TTC549 (cell line): ENCODE results near the gene MRPL52.
"Not testable (repeated sequence)": the region's sequence is repeated elsewhere in the genome, so short reads cannot be mapped to it uniquely, and the experiment has no call there.

ENCODE experiments used
- FAIRE-seq: peaks from 2 replicates; lab custom pipeline; 2012; peaks lifted over from hg19 to GRCh38; lab: Jason Lieb, UNC

Gene MRPL52

GRCh38 chr14:22811722-22812121 is 18.0 kb upstream of the MRPL52 start:
- no peak for FAIRE-seq

- FAIRE-seq, result no peak
Measured at GRCh38 chr14:22812744-22813143, 16.9 kb upstream of the MRPL52 start.

GRCh38 chr14:22813145-22813544 is 16.5 kb upstream of the MRPL52 start:
- FAIRE-seq, result no peak

- no peak for FAIRE-seq
Measured at GRCh38 chr14:22814373-22814772, 15.3 kb upstream of the MRPL52 start.

- FAIRE-seq, result no peak
Measured at GRCh38 chr14:22814941-22815713, 14.6 kb upstream of the MRPL52 start, which contains the start of gene SLC7A7. SLC7A7 (minus strand) TSS chr14:22815435; CDS start chr14:22813398, 2,037 bp downstream.

GRCh38 chr14:22819151-22819988 is 10.3 kb upstream of the MRPL52 start:
- no peak for FAIRE-seq

GRCh38 chr14:22820731-22821130 is 9.0 kb upstream of the MRPL52 start:
- FAIRE-seq, result no peak

- no peak for FAIRE-seq
Measured at GRCh38 chr14:22821193-22822015, 8.3 kb upstream of the MRPL52 start.

GRCh38 chr14:22822016-22822570 is 7.6 kb upstream of the MRPL52 start:
- no peak for FAIRE-seq

- no peak for FAIRE-seq
Measured at GRCh38 chr14:22822571-22823098, 7.1 kb upstream of the MRPL52 start.

GRCh38 chr14:22824711-22825359 is 4.9 kb upstream of the MRPL52 start:
- no peak for FAIRE-seq

GRCh38 chr14:22829076-22829660 is 519 bp upstream of the MRPL52 start:
- FAIRE-seq, result not testable (repeated sequence)

GRCh38 chr14:22830443-22831010 is 840 bp downstream of the MRPL52 start:
- no peak for FAIRE-seq

GRCh38 chr14:22835505-22835904 is 5.8 kb downstream of the MRPL52 start:
- no peak for FAIRE-seq

- FAIRE-seq, result no peak
Measured at GRCh38 chr14:22836301-22837113, 6.8 kb downstream of the MRPL52 start, which contains the start of gene MMP14. MMP14 (plus strand) TSS chr14:22836585; CDS start chr14:22836818, 233 bp downstream.

GRCh38 chr14:22837114-22837749 is 7.5 kb downstream of the MRPL52 start:
- FAIRE-seq, result no peak

GRCh38 chr14:22837750-22838538 is 8.3 kb downstream of the MRPL52 start:
- no peak for FAIRE-seq

GRCh38 chr14:22838631-22839041 is 8.9 kb downstream of the MRPL52 start:
- no peak for FAIRE-seq
